CD14-positive monocyte (primary cell): ENCODE data around the gene SPRING1. TPM values are rescaled to one million over a fixed set of nuclear protein-coding genes. Genes with fewer than 3 reads are reported as not detected.

Source experiments
- DNase-seq, 3 donors: peaks; one replicate each; pipeline ENCODE4 v3.0.0-alpha.2; 2011 to 2022
- H2AFZ ChIP-seq: 2 replicates; pipeline ENCODE4 v1.6.0; 2012; ENCODE audit warnings: mild to moderate bottlenecking, low read depth, low read length, inconsistent platforms; ENCODE audit not compliant: insufficient read depth, poor library complexity, severe bottlenecking
- H3K27ac ChIP-seq, 2 donors: 1 replicate in 1 of 2; 2 replicates in 1 of 2; pipeline ENCODE4 v1.5.1; 2012 to 2013; ENCODE audit warnings: low read length in 2 of 2, control low read depth in 1 of 2, inconsistent platforms in 1 of 2, low read depth in 1 of 2, mild to moderate bottlenecking in 1 of 2
- H3K27me3 ChIP-seq, 2 donors: one replicate each; pipeline versions ENCODE4 v1.6.0 to v1.6.1; 2011 to 2013; ENCODE audit warnings: low read length in 2 of 2; ENCODE audit not compliant: control insufficient read depth in 2 of 2, insufficient read depth in 2 of 2
- H3K36me3 ChIP-seq, 2 donors: replicated peaks in 1 of 2; 1 replicate in 1 of 2; 2 replicates in 1 of 2; pipeline versions ENCODE4 v1.5.1 to v1.6.1; 2012 to 2013; ENCODE audit warnings: low read length in 2 of 2, control low read depth in 1 of 2, inconsistent platforms in 1 of 2, mild to moderate bottlenecking in 1 of 2; ENCODE audit not compliant: insufficient read depth in 2 of 2, control insufficient read depth in 1 of 2
- H3K4me1 ChIP-seq, 2 donors: 1 replicate in 1 of 2; 2 replicates in 1 of 2; pipeline versions ENCODE4 v1.5.1 to v1.6.1; 2012 to 2013; ENCODE audit warnings: low read length in 2 of 2, control low read depth in 1 of 2, inconsistent platforms in 1 of 2, mild to moderate bottlenecking in 1 of 2, moderate library complexity in 1 of 2; ENCODE audit not compliant: insufficient read depth in 2 of 2, control insufficient read depth in 1 of 2
- H3K4me2 ChIP-seq: replicated peaks from 2 replicates; pipeline ENCODE3; 2012; ENCODE audit warnings: low read length, moderate library complexity, mild to moderate bottlenecking; ENCODE audit not compliant: poor library complexity, severe bottlenecking; ENCODE audit errors: extremely low read depth
- H3K4me3 ChIP-seq, 3 experiments: fragments of 200-600 bp in 1 of 3; sonication (generic) in 1 of 3; replicated peaks in 1 of 3; 1 replicate in 2 of 3; 2 replicates in 1 of 3; pipeline ENCODE4 v1.5.1; 2011 to 2013; ENCODE audit warnings: low read length in 3 of 3, mild to moderate bottlenecking in 3 of 3, control low read depth in 2 of 3, low read depth in 2 of 3, inconsistent platforms in 1 of 3, moderate library complexity in 1 of 3
- H3K79me2 ChIP-seq: 2 replicates; pipeline ENCODE4 v1.6.0; 2012; ENCODE audit warnings: mild to moderate bottlenecking, control low read depth, inconsistent platforms, low read length, moderate library complexity; ENCODE audit not compliant: insufficient read depth
- H3K9ac ChIP-seq: 2 replicates; pipeline ENCODE4 v1.6.0; 2017; ENCODE audit warnings: low read length, mild to moderate bottlenecking; ENCODE audit not compliant: insufficient read depth, poor library complexity, severe bottlenecking
- H3K9me3 ChIP-seq, 2 donors: replicated peaks in 1 of 2; 1 replicate in 1 of 2; 2 replicates in 1 of 2; pipeline versions ENCODE4 v1.5.1 to v1.6.1; 2012 to 2013; ENCODE audit warnings: low read length in 2 of 2, control low read depth in 1 of 2; ENCODE audit not compliant: control insufficient read depth in 1 of 2, insufficient read depth in 1 of 2
- H4K20me1 ChIP-seq: 2 replicates; pipeline ENCODE4 v1.6.0; 2012; ENCODE audit warnings: mild to moderate bottlenecking, low read length, control low read depth, moderate library complexity; ENCODE audit not compliant: insufficient read depth
- H3K27ac Mint-ChIP-seq, 7 donors: one replicate each; pipeline ENCODE4 v1.8.0; 2020; ENCODE audit warnings: mild to moderate bottlenecking in 7 of 7, mixed read lengths in 7 of 7, moderate library complexity in 6 of 7, inconsistent platforms in 2 of 7
- H3K27me3 Mint-ChIP-seq, 3 donors: one replicate each; pipeline ENCODE4 v1.8.0; 2021 to 2022; ENCODE audit warnings: low read depth in 3 of 3, mild to moderate bottlenecking in 3 of 3, mixed read lengths in 3 of 3, moderate library complexity in 3 of 3, inconsistent platforms in 1 of 3
- H3K36me3 Mint-ChIP-seq, 2 donors: one replicate each; pipeline ENCODE4 v1.8.0; 2020; ENCODE audit warnings: mixed read lengths in 2 of 2, inconsistent platforms in 1 of 2, mild to moderate bottlenecking in 1 of 2
- H3K4me1 Mint-ChIP-seq: one replicate; pipeline ENCODE4 v1.8.0; 2020; ENCODE audit warnings: mild to moderate bottlenecking, mixed read lengths
- H3K4me3 Mint-ChIP-seq, 2 donors: one replicate each; pipeline ENCODE4 v1.8.0; 2020; ENCODE audit warnings: mild to moderate bottlenecking in 2 of 2, mixed read lengths in 2 of 2, moderate library complexity in 1 of 2
- H3K9me3 Mint-ChIP-seq, 7 donors: one replicate each; pipeline ENCODE4 v1.8.0; 2020 to 2022; ENCODE audit warnings: mixed read lengths in 7 of 7, mild to moderate bottlenecking in 6 of 7, moderate library complexity in 6 of 7, inconsistent platforms in 2 of 7
- CTCF ChIP-seq: fragments of 200-600 bp; IDR thresholded peaks from one replicate; pipeline ENCODE4 v1.8.0; 2022; ENCODE audit warnings: antibody characterized with exemption, mild to moderate bottlenecking
- WGBS: methylation state at CpG from one replicate; pipeline ENCODE4 v1.1.5; 2013; ENCODE audit warnings: missing lambda C conversion rate; ENCODE audit not compliant: insufficient coverage; 5-methylcytosine and 5-hydroxymethylcytosine counted together
- intact Hi-C, 2 donors: fragments of 100-400 bp; cut with micrococcal nuclease; formaldehyde crosslinking; loops; one replicate each; pipeline versions ENCODE4 v1.15.0 to v1.15.1; 2023
- polyA plus RNA-seq, 3 donors: library from polyadenylated mRNA; depleted of rRNA in 1 of 3; unstranded in 2 of 3; stranded (reverse) in 1 of 3; fragments of 300-500 nt in 2 of 3; fragments of >200 nt in 1 of 3; fragmentation: Illumina TruSeq in 2 of 3; gene quantifications; 1 replicate in 2 of 3; 2 replicates in 1 of 3; pipeline ENCODE4 v1.2.3, GENCODE V29; 2012 to 2021

SPRING1 gene
- polyA plus RNA-seq, 3 donors, result 6.3 to 19.3 (median 15.6) TPM

DNA sequence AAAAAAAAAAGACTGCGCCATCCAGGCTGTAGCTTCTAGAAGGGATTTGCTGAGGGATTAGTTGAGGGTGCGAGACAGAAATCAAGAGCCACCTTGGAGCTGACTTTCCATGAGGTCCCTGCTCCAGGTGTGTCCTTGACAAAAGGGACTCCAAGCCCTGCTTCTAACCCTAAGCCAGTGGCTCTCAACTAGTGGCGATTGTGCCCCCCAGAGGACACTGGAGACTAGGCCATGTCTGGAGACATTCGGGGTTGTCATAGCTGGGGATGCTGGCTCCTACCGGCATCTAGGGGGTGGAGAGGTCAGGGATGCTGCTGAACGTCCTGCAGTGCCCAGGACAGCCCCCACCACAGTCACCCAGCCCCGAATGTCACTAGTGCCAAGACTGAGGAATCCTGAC, 40.6 kb downstream of the SPRING1 start:
- WGBS, result 100% methylated on average over 2 of the region's 7 CpGs
- H3K27ac Mint-ChIP-seq, result no peak overlapping the region
- peaks cover 2 to 11% (median 5%) of the 10 kb centered on the region in 3 donors for H3K27me3 Mint-ChIP-seq
- no peak for DNase-seq
- H3K4me1 Mint-ChIP-seq, result peaks cover 40% of the 10 kb centered on the region
- Histone ChIP-seq H4K20me1 (no peaks in the 10 kb centered on the region), H3K4me1 (peaks cover 22 to 33% of the 10 kb centered on the region in 2 donors), H3K9me3 (no peaks in the 10 kb centered on the region), H3K36me3 (no peaks in the 10 kb centered on the region), H3K4me3 (no peak overlapping the region), H3K4me2 (no peak overlapping the region), H3K27me3 (no peaks in the 10 kb centered on the region), H3K79me2 (no peaks in the 10 kb centered on the region), H2AFZ (no peak overlapping the region), H3K27ac (no peak overlapping the region), H3K9ac (no peak overlapping the region)
- no peaks in the 10 kb centered on the region for H3K9me3 Mint-ChIP-seq
- intact Hi-C loops, result no loop called here
- no peaks in the 10 kb centered on the region for H3K36me3 Mint-ChIP-seq
- TF ChIP-seq CTCF, result no peak
- H3K4me3 Mint-ChIP-seq, result no peak overlapping the region

GRCh38 chr12:116695464-116695725, 42.5 kb downstream of the SPRING1 start:
- no peak for DNase-seq
- Histone ChIP-seq H3K4me2 (peak overlapping the region; percentile 14), H3K9ac (no peak overlapping the region), H3K27me3 (no peaks in the 10 kb centered on the region), H2AFZ (peak overlapping the region; percentile 26), H3K9me3 (no peaks in the 10 kb centered on the region), H3K79me2 (peaks cover 2% of the 10 kb centered on the region), H3K4me3 (peak overlapping the region in 1 of 3 experiments; percentile 9), H3K36me3 (no peaks in the 10 kb centered on the region), H3K27ac (no peak overlapping the region), H3K4me1 (peaks cover 25 to 41% of the 10 kb centered on the region in 2 donors), H4K20me1 (no peaks in the 10 kb centered on the region)
- no peak overlapping the region for H3K27ac Mint-ChIP-seq
- H3K36me3 Mint-ChIP-seq, result no peaks in the 10 kb centered on the region
- no peaks in the 10 kb centered on the region for H3K9me3 Mint-ChIP-seq
- H3K4me1 Mint-ChIP-seq, result peaks cover 49% of the 10 kb centered on the region
- no peak for TF ChIP-seq CTCF
- no peak overlapping the region for H3K4me3 Mint-ChIP-seq
- intact Hi-C loops, result no loop called here
- H3K27me3 Mint-ChIP-seq, result peaks cover 3 to 11% (median 4%) of the 10 kb centered on the region in 3 donors
- WGBS, result 0% methylated on average over 1 of the region's 3 CpGs
